ENCODE results near the gene SSBP4. TPM values are rescaled to one million over a fixed set of nuclear protein-coding genes. Genes with fewer than 3 reads are reported as not detected.

SSBP4 gene
- total and polyA plus RNA-seq, 2 of the 8 experiments (the other 6 are each of a cell fraction or from before 2014, with no cell fraction given), result 26.4 to 33.7 TPM

- no peaks in the 10 kb centered on the region for H3K79me1 ChIP-seq (ENCODE audit: low read depth, low read length)
- ChIA-PET CTCF (ENCODE audit: partially characterized antibody) (interaction anchor here (0.6 to 13.5 kb wide), 8 partner anchors 12 to 331 kb away, joined by 3 to 143 read pairs (median 4); no protein-coding TSS in a partner anchor), POLR2A (ENCODE audit: partially characterized antibody) (interaction anchor here (1.5 kb wide), 1 partner anchor 10 kb away, joined by 6 read pairs; no protein-coding TSS in a partner anchor)
- no peak overlapping the region for H3K4me2 ChIP-seq (ENCODE audit: insufficient read depth in 1 of 2, low read depth in 2 of 2, low read length in 2 of 2)
- no peak overlapping the region for H2AK5ac ChIP-seq (ENCODE audit: low read depth, low read length)
- H4K8ac ChIP-seq (ENCODE audit: extremely low read depth, insufficient read depth, low read length), result 0 out of 2 replicates have a peak overlapping the region, but pooled peaks have one; percentile 8
- no peaks in the 10 kb centered on the region for H3K79me2 ChIP-seq (ENCODE audit: control insufficient read depth in 1 of 2, insufficient read depth in 2 of 2, low read length in 2 of 2)
- no peak overlapping the region for H2BK5ac ChIP-seq (ENCODE audit: low read depth, low read length)
- H3K27ac ChIP-seq (ENCODE audit: low read depth, low read length), result no peak overlapping the region
- no peak overlapping the region for H4K91ac ChIP-seq (replicated peaks; ENCODE audit: insufficient read length, low read length)
- no peak for DNase-seq (ENCODE audit: low read depth in 1 of 2, low spot score in 2 of 2)
- TF ChIP-seq USF2 (IDR thresholded peaks at IDR 0.05; ENCODE audit: low read length), result no peak
- no peak for TF ChIP-seq E2F6 (IDR thresholded peaks at IDR 0.05)
- TF ChIP-seq MAFK (IDR thresholded peaks at IDR 0.05; ENCODE audit: low read depth, low read length), result no peak
- no peak for TF ChIP-seq CEBPB (IDR thresholded peaks at IDR 0.05; ENCODE audit: low read depth, low read length)
- no peak for TF ChIP-seq RFX5 (IDR thresholded peaks at IDR 0.05; ENCODE audit: borderline replicate concordance, low read depth, low read length)
- no peak overlapping the region for H4K5ac ChIP-seq (ENCODE audit: insufficient read length, low read depth, low read length)
- no peak overlapping the region for H3K9ac ChIP-seq (replicated peaks in 1 of 4; ENCODE audit: extremely low read depth in 1 of 4, low read depth in 3 of 4, low read length in 3 of 4)
- H3K9me3 ChIP-seq (ENCODE audit: insufficient read depth in 2 of 2, low read depth in 1 of 2, low read length in 1 of 2), result no peaks in the 10 kb centered on the region
- H3K4me1 ChIP-seq (replicated peaks in 1 of 4; ENCODE audit: control insufficient read depth in 3 of 4, insufficient read depth in 4 of 4, low read length in 3 of 4), result no peaks in the 10 kb centered on the region; a peak in 3 of 7 replicates
- no peak overlapping the region for H2BK120ac ChIP-seq (replicated peaks; ENCODE audit: low read depth, low read length)
- no peak overlapping the region for H2BK20ac ChIP-seq (ENCODE audit: low read length)
- H3K14ac ChIP-seq (ENCODE audit: insufficient read length), result no peak overlapping the region
- H2AFZ ChIP-seq (ENCODE audit: low read length), result no peak overlapping the region
- H4K20me1 ChIP-seq (replicated peaks in 1 of 2; ENCODE audit: control insufficient read depth in 1 of 2, insufficient read depth in 2 of 2, low read length in 2 of 2), result peaks cover 0 to 3% of the 10 kb centered on the region in 2 experiments
- H3K4me3 ChIP-seq (ENCODE audit: extremely low read depth in 1 of 4, insufficient read depth in 2 of 4, low read depth in 3 of 4, low read length in 4 of 4), result no peak overlapping the region
- H3K4ac ChIP-seq (replicated peaks; ENCODE audit: insufficient read length, low read depth, low read length), result no peak overlapping the region
- no peak overlapping the region for H2BK12ac ChIP-seq (ENCODE audit: low read depth, low read length)
- peaks cover 0 to 16% (median 4%) of the 10 kb centered on the region in 4 experiments; a peak in 3 of 8 replicates for H3K36me3 ChIP-seq (ENCODE audit: control insufficient read depth in 2 of 4, insufficient read depth in 4 of 4, low read length in 3 of 4)
- no peak for FAIRE-seq
- H3K27me3 ChIP-seq (replicated peaks in 1 of 4; ENCODE audit: control insufficient read depth in 3 of 4, extremely low read depth in 1 of 4, insufficient read depth in 3 of 4, low read length in 3 of 4), result no peaks in the 10 kb centered on the region
- H3K18ac ChIP-seq (ENCODE audit: extremely low read depth, low read length), result no peak overlapping the region
- WGBS, 2 experiments (ENCODE audit: extremely low coverage in 1 of 2, insufficient coverage in 1 of 2, insufficient read length in 1 of 2, insufficient replicate concordance in 2 of 2, low coverage in 1 of 2, low lambda C conversion rate in 2 of 2, missing lambda C conversion rate in 1 of 2), result 95% methylated on average over 13 of the region's 14 CpGs; no CpG with 5 or more reads in 1 of the 2 experiments
- H2BK15ac ChIP-seq (ENCODE audit: low read length), result no peak overlapping the region
- no peak overlapping the region for H3K56ac ChIP-seq (replicated peaks; ENCODE audit: insufficient read length, low read depth, low read length)
- no peak overlapping the region for H3K23ac ChIP-seq (ENCODE audit: insufficient read length)
- H3K23me2 ChIP-seq (ENCODE audit: low read depth, low read length), result no peaks in the 10 kb centered on the region
These were observed 30.4 kb downstream of the SSBP4 start for GRCh38 chr19:18449552-18449951.

Measured in H1 (cell line).